ENCODE data around the gene WHRN. TPM values are rescaled to one million over a fixed set of nuclear protein-coding genes. Genes with fewer than 3 reads are reported as not detected.

WHRN gene
- total and polyA plus RNA-seq, 9 of the 15 experiments (the other 6 are each of a cell fraction or from before 2014, with no cell fraction given), result 0.31 to 14.1 (median 3.0) TPM

DNA sequence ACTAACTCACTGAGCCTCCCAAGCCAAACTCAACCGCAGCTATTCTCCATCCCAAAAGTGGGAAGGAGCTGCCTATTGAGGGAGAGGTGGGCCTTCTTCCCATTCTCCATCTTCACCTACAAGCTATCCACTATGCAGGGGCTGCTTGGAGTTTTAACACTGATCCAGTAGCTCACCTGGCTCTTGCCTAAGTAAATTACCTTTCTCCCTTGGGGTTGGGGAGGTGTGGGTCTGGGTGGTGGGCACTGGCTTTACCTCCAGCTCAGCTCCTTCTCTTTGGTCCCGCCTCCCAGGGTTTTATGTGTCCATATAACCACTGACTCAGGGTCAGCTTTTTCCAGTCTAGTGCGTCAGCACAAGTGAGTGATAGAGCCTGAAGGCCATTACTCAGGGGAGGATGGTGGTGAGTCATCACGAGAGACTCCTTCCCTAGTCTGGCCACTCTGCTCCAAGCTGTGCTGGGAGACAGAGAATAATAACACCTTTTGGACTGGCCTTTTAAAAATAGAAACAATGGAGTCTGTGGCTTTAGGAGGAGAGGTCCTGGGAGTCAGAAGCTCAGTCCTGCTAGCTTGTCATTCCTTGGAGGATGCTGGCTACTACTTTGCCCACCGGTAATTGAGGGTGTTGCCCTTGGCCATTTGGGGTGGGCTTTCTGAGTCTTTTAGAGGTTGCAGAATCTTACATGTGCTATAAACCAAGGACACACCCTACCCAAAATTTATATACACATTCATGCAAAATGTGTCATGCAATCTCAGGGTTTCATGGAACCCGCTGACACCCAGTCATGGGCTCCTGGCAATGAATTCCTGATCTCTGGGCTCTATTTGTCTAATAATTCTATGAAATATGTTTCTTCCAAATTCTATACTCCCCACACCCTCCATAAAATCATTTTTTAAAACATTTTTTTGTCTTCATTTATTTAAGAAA, 46.7 kb upstream of the WHRN start (continued):
- TF ChIP-seq FOXO4 (CRISPR knock-in tag; IDR thresholded peaks at IDR 0.05) (no peak), NFIC (IDR thresholded peaks at IDR 0.05) (no peak), ZBTB7A (IDR thresholded peaks at IDR 0.05; ENCODE audit: borderline replicate concordance, control insufficient read depth, low read depth, low read length) (no peak), CTCFL (IDR thresholded peaks at IDR 0.05; ENCODE audit: borderline replicate concordance, insufficient read depth, low read depth, low read length, poor library complexity, severe bottlenecking) (no peak), JUN (IDR thresholded peaks at IDR 0.05; ENCODE audit: borderline replicate concordance, low read depth, low read length) (peak; percentile 97), JUN (CRISPR knock-in tag; IDR thresholded peaks at IDR 0.05; ENCODE audit: borderline replicate concordance) (no peak; the same call in none of the 2 replicates), LARP7 (IDR thresholded peaks at IDR 0.05) (no peak), FOXJ3 (CRISPR knock-in tag; IDR thresholded peaks at IDR 0.05) (no peak), CBX8 (IDR thresholded peaks at IDR 0.05; ENCODE audit: borderline replicate concordance, extremely low read depth, low read depth, low read length, poor library complexity, severe bottlenecking) (no peak), HDAC2 (IDR thresholded peaks at IDR 0.05) (0 out of 2 replicates have a peak, but pooled peaks have one; percentile 25), SOX6 (IDR thresholded peaks at IDR 0.05) (peak; percentile 71; the same call in 1 of the 2 replicates), FOS (IDR thresholded peaks at IDR 0.05; ENCODE audit: extremely low read depth, insufficient read length) (peak; percentile 82), MEF2D (tag; conservative IDR thresholded peaks at IDR 0.05; ENCODE audit: low read depth) (peak; percentile 65; the same call in 1 of the 2 replicates), POLR2AphosphoS5 (IDR thresholded peaks at IDR 0.05; ENCODE audit: control insufficient read depth, insufficient read depth, low read depth, low read length) (no peak), NR2F6 (CRISPR knock-in tag; IDR thresholded peaks at IDR 0.05) (no peak)

Measured in K562 (cell line).